ENCODE results near the gene FNDC3B.

GRCh38 chr3:172087198-172087597, 47.8 kb downstream of the FNDC3B start:
- TF ChIP-seq EZH2phosphoT487 (IDR thresholded peaks at IDR 0.05; ENCODE audit: low read length) (no peak), EZH2 (optimal IDR thresholded peaks at IDR 0.05; ENCODE audit: low read depth, low read length) (no peak)
- TF ChIP-seq, protein P1, sequence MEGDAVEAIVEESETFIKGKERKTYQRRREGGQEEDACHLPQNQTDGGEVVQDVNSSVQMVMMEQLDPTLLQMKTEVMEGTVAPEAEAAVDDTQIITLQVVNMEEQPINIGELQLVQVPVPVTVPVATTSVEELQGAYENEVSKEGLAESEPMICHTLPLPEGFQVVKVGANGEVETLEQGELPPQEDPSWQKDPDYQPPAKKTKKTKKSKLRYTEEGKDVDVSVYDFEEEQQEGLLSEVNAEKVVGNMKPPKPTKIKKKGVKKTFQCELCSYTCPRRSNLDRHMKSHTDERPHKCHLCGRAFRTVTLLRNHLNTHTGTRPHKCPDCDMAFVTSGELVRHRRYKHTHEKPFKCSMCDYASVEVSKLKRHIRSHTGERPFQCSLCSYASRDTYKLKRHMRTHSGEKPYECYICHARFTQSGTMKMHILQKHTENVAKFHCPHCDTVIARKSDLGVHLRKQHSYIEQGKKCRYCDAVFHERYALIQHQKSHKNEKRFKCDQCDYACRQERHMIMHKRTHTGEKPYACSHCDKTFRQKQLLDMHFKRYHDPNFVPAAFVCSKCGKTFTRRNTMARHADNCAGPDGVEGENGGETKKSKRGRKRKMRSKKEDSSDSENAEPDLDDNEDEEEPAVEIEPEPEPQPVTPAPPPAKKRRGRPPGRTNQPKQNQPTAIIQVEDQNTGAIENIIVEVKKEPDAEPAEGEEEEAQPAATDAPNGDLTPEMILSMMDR (IDR thresholded peaks at IDR 0.05; ENCODE audit: low read length): no peak
